HFF-Myc (cell line): ENCODE results near the gene CBL.

ENCODE experiments used
- DNase-seq: peaks from one replicate; pipeline ENCODE4 v3.0.0-alpha.2; 2011; ENCODE audit warnings: low read depth; ENCODE audit errors: extremely low read depth
- H3K4me3 ChIP-seq: replicated peaks from 2 replicates; pipeline ENCODE4 v1.5.1; 2011; ENCODE audit warnings: low read depth, mild to moderate bottlenecking, control low read depth, low read length
- CTCF ChIP-seq: IDR thresholded peaks from 2 replicates; pipeline ENCODE4 v1.5.1; 2012; ENCODE audit warnings: mild to moderate bottlenecking, low read depth, low read length, control low read depth; ENCODE audit errors: missing control alignments

Gene CBL

GRCh38 chr11:119336744-119337469 lies 130.8 kb downstream of the CBL start:
- H3K4me3 ChIP-seq, result peak overlapping the region; percentile 38
- DNase-seq, result no peak
- no peak for TF ChIP-seq CTCF

- no peak for TF ChIP-seq CTCF
- H3K4me3 ChIP-seq, result peak overlapping the region; percentile 38
- DNase-seq, result peak; percentile 29
Observed at GRCh38 chr11:119337581-119338317, 131.6 kb downstream of the CBL start.

GRCh38 chr11:119338318-119338890 lies 132.3 kb downstream of the CBL start:
- peak overlapping the region; percentile 38 for H3K4me3 ChIP-seq
- TF ChIP-seq CTCF, result peak; percentile 92
- peak; percentile 67 for DNase-seq

- peak overlapping the region; percentile 39; the same call in 1 of the 2 replicates for H3K4me3 ChIP-seq
Observed at GRCh38 chr11:119338965-119339588, 132.9 kb downstream of the CBL start.

GRCh38 chr11:119339589-119340334 lies 133.6 kb downstream of the CBL start:
- H3K4me3 ChIP-seq, result peak overlapping the region; percentile 39
- DNase-seq, result no peak
- TF ChIP-seq CTCF, result peak; percentile 81

More at GRCh38 chr11:119338965-119339588, 132.9 kb downstream of the CBL start:
- no peak for TF ChIP-seq CTCF
- no peak for DNase-seq
